Epithelial cell of esophagus (primary cell): ENCODE data around the gene UPP1.

ENCODE experiments used
- DNase-seq: peaks from one replicate; pipeline ENCODE4 v3.0.0; 2010; ENCODE audit warnings: low read depth
- H3K4me3 ChIP-seq: 2 replicates; pipeline ENCODE4 v1.5.1; 2011; ENCODE audit warnings: mild to moderate bottlenecking, low read length, control low read depth
- CTCF ChIP-seq: IDR thresholded peaks from 2 replicates; pipeline ENCODE4 v1.5.1; 2011; ENCODE audit warnings: low read depth, mild to moderate bottlenecking, low read length, control low read depth, inconsistent platforms; ENCODE audit not compliant: insufficient read depth; ENCODE audit errors: missing control alignments

UPP1 gene

DNA sequence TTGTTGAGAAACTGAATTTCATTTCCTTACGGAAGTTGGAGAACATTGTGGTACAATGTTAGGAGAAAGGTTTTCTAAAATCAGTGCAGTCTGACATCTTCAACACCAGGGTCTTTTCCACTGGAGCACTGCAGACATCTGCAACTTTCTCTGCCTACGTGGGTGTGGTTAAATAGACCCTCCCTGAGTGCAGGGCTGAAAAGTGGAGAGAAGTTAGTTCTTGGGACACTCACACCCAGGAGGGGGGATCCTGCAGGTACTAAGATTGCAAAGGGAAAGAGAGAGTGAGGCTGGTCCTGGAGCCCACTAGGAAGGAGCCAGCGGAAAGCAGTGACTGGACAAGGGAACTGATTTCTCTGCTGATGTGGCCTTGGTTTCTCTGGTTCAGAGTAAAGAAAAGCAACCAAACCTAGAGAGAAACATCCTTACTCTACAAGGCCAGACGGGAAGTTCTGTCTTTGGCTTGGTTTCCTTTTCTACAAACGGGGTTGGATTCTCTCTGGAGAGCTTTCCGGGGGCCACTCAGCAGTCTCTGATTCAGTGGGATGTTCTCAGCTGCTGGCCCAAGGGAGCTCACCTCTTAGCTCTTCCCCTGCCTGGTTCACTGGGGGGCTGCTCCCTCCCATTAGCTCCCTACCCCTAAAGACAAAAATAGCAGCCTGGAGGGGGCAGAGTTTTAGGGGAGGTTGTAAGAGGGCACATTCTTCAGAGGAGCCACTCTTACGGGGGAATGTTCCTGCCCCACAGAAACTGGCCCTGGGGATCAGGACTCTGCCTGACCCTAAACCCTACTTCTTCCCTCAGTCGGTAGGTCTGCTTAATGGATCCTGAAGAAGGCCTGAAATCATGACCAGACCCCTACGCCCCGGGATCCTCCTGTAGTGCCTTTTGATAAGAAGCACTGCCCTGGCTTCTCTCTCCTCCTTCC, 2.7 kb downstream of the UPP1 start:
- H3K4me3 ChIP-seq: no peak overlapping the region
- DNase-seq: no peak
- TF ChIP-seq CTCF: no peak

GRCh38 chr7:48094861-48095293, 5.8 kb downstream of the UPP1 start:
- H3K4me3 ChIP-seq: no peak overlapping the region
- TF ChIP-seq CTCF: no peak
- DNase-seq: peak; percentile 87

DNA sequence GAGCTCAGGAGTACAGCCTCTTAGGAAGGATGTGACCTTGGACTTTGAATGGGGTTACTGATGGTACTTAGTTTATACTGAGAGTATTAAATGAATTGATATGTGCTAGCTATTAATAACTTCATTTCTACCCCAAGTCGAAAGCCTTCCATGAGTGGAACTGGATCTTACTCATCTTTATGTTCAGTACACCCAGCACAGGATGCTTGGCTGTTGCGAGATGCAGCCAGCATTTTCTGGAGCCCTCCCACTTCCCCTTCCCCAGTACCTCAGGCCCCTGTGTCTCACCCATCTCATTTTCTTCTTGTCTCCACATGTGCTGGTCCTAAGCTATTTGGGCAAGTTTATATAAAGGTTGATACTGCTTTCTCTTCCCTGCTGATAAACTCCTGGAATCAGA, 7.2 kb downstream of the UPP1 start:
- no peak for TF ChIP-seq CTCF
- no peak for DNase-seq
- H3K4me3 ChIP-seq: no peak overlapping the region

DNA sequence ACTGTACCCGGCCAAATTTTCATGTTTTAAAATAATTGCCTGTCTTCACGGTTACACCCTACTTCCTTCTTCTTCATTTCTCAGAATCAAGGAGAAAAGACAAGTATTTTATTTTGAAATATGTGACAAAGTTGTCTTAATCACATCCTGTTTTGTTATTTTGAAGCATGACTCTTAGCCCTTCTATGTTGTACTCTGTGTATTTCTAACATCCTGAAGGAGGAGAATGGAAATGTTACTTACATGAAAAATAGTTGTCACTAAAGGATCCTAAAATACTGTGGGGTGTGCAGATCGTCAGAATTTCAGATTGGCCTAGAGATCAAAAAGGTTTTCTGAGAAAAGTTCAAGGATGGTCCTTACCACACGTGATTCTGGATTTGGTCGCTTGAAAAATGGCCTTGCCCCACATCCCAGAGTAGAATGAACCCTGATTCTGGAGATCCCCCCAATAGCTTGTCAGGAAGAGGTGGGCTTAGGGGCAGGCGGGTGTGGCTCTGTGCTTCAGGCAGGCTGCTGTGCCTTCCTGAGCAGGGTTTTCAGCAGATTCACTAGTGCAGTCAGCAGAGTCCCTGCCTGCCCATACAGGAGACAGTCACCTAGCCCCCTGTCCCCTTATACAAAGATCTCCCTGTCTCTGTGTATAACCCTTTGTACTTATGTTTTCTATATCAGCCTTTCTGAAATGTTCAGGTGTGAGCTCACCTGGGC, 8.6 kb downstream of the UPP1 start:
- TF ChIP-seq CTCF: no peak
- no peak overlapping the region for H3K4me3 ChIP-seq
- DNase-seq: no peak

GRCh38 chr7:48098846-48099245, 9.8 kb downstream of the UPP1 start:
- no peak for DNase-seq
- H3K4me3 ChIP-seq: no peak overlapping the region
- no peak for TF ChIP-seq CTCF

DNA sequence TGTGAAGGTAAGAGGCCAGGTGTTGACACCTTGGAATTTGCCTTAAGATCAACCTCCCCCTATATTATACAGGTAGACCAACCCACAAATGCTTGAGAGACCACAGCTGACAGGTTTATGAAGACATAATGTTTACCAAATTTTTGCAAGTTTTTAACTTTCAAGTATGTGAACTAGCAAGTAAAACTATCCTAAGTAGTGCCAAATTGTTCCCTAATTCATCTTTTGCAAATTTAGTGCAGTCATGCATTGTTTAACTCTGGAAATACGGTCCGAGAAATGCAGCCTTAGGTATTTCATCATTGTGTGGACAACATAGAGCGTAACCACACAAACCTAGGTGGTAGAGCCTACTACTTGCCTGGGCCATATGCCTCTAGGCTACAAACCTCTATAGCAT, 10.7 kb downstream of the UPP1 start:
- no peak for TF ChIP-seq CTCF
- H3K4me3 ChIP-seq: no peak overlapping the region
- no peak for DNase-seq

DNA sequence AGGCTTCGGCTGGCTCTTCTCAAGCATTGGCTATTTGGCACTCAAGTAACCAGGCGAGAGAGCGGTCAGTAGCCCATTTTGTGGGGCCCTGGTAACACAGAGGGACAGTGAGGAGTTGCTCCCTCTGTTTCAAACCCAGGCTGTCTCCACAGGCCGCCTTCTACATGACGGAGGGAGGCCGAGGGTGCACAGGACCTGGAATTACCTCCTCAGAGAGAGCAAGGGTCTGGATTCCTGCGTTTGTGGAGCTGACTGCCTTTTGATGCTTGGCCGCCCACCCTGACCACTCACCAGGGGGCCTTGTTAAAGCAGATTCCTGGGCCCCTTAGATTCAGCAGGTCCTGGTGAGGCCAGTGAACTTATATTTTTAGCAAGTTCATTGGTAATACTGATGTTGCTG, 12.3 kb downstream of the UPP1 start:
- no peak overlapping the region for H3K4me3 ChIP-seq
- no peak for DNase-seq
- TF ChIP-seq CTCF: no peak
